Subcutaneous abdominal adipose tissue (tissue), 5 donors: ENCODE measurements around the gene NTM.

ENCODE experiments used
- H3K27ac ChIP-seq: one replicate; pipeline ENCODE4 v1.7.0; 2013; ENCODE audit warnings: low read depth, mild to moderate bottlenecking, inconsistent platforms, low read length, moderate library complexity
- H3K27me3 ChIP-seq, 5 donors: one replicate each; pipeline ENCODE4 v1.7.0; 2013; ENCODE audit warnings: low read length in 5 of 5, inconsistent platforms in 1 of 5; ENCODE audit not compliant: control insufficient read depth in 5 of 5, insufficient read depth in 4 of 5
- H3K36me3 ChIP-seq, 5 donors: one replicate each; pipeline ENCODE4 v1.7.0; 2013; ENCODE audit warnings: low read length in 5 of 5; ENCODE audit not compliant: control insufficient read depth in 5 of 5, insufficient read depth in 5 of 5
- H3K4me1 ChIP-seq, 5 donors: one replicate each; pipeline ENCODE4 v1.7.0; 2013; ENCODE audit warnings: low read length in 5 of 5, mild to moderate bottlenecking in 3 of 5, moderate library complexity in 1 of 5; ENCODE audit not compliant: control insufficient read depth in 5 of 5, insufficient read depth in 5 of 5
- H3K4me3 ChIP-seq, 5 donors: one replicate each; pipeline ENCODE4 v1.7.0; 2013; ENCODE audit warnings: low read length in 5 of 5, low read depth in 1 of 5
- H3K9ac ChIP-seq, 5 donors: one replicate each; pipeline ENCODE4 v1.7.0; 2013; ENCODE audit warnings: low read length in 5 of 5, mild to moderate bottlenecking in 4 of 5, moderate library complexity in 3 of 5
- H3K9me3 ChIP-seq, 5 donors: one replicate each; pipeline ENCODE4 v1.7.0; 2013; ENCODE audit warnings: low read length in 5 of 5; ENCODE audit not compliant: control insufficient read depth in 5 of 5
- donor health status: healthy.
- donor health status: healthy.
- donor health status: healthy.
- donor health status: healthy.
- donor health status: healthy.

Gene NTM

GRCh38 chr11:132184079-132184478 is 813.7 kb downstream of the NTM start:
- H3K27me3 ChIP-seq, result no peaks in the 10 kb centered on the region
- H3K9ac ChIP-seq, result no peak overlapping the region
- no peaks in the 10 kb centered on the region for H3K4me1 ChIP-seq
- H3K9me3 ChIP-seq, result no peaks in the 10 kb centered on the region
- H3K36me3 ChIP-seq, result no peaks in the 10 kb centered on the region
- H3K4me3 ChIP-seq, result no peak overlapping the region
- no peak overlapping the region for H3K27ac ChIP-seq

GRCh38 chr11:132185726-132186592 is 815.5 kb downstream of the NTM start:
- no peaks in the 10 kb centered on the region for H3K36me3 ChIP-seq
- no peak overlapping the region for H3K4me3 ChIP-seq
- no peak overlapping the region for H3K27ac ChIP-seq

GRCh38 chr11:132186699-132187098 is 816.3 kb downstream of the NTM start:
- Histone ChIP-seq H3K27me3 (no peaks in the 10 kb centered on the region), H3K36me3 (no peaks in the 10 kb centered on the region), H3K9me3 (no peaks in the 10 kb centered on the region), H3K4me1 (no peaks in the 10 kb centered on the region), H3K4me3 (no peak overlapping the region), H3K27ac (no peak overlapping the region), H3K9ac (no peak overlapping the region)

More at GRCh38 chr11:132185726-132186592, 815.5 kb downstream of the NTM start:
- Histone ChIP-seq H3K9me3 (no peaks in the 10 kb centered on the region), H3K4me1 (no peaks in the 10 kb centered on the region), H3K9ac (no peak overlapping the region), H3K27me3 (no peaks in the 10 kb centered on the region)

DNA sequence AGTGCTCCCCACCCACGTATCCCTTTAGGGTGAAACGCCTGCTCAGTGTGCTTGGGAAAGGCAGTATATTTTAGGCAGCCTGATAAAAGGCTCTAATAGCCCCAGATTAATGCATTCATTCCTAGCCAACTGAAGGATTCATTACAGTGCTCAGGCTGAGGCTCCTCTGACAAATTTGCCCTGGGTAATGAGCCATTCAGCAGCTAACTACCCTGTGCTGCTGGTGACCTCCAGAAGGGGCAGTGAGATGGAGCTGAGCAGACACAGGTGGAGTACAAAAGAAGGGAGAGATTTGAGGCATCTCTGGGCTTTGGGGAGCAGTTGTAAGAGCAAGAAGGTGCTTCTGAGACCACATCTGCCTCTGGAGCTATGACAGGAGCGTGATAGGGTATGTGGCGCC is 817.0 kb downstream of the NTM start:
- Histone ChIP-seq H3K9me3 (no peaks in the 10 kb centered on the region), H3K4me1 (no peaks in the 10 kb centered on the region), H3K27ac (no peak overlapping the region), H3K36me3 (no peaks in the 10 kb centered on the region), H3K4me3 (no peak overlapping the region), H3K27me3 (no peaks in the 10 kb centered on the region), H3K9ac (no peak overlapping the region)

- H3K27ac ChIP-seq, result no peak overlapping the region
- no peaks in the 10 kb centered on the region for H3K27me3 ChIP-seq
- H3K9me3 ChIP-seq, result no peaks in the 10 kb centered on the region
- H3K9ac ChIP-seq, result no peak overlapping the region
- no peak overlapping the region for H3K4me3 ChIP-seq
- H3K36me3 ChIP-seq, result no peaks in the 10 kb centered on the region
- H3K4me1 ChIP-seq, result no peaks in the 10 kb centered on the region
Measured at GRCh38 chr11:132187814-132188213, 817.4 kb downstream of the NTM start.

DNA sequence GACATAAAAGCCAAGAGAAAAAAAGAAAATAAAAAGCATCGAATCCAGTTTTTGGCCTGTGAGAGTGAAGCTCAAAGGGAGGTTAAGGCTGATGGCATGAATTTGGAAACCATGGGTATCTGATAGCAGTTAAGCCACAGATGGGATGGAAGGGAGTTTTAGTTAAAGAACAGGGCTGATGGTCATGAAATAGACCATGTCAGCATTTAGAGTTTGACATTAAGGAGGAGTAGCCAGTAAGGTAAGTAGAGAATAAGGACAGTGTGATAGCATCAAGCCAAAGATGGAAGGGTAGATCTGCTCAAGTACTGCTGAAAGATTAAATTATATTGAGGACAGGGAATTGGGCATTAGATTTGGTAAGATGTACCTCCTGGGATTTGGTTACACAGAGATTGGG is 826.5 kb downstream of the NTM start:
- no peak overlapping the region for H3K27ac ChIP-seq
- no peaks in the 10 kb centered on the region for H3K9me3 ChIP-seq
- H3K4me1 ChIP-seq, result no peaks in the 10 kb centered on the region
- no peak overlapping the region for H3K9ac ChIP-seq
- H3K4me3 ChIP-seq, result no peak overlapping the region
- no peaks in the 10 kb centered on the region for H3K27me3 ChIP-seq
- H3K36me3 ChIP-seq, result no peaks in the 10 kb centered on the region

DNA sequence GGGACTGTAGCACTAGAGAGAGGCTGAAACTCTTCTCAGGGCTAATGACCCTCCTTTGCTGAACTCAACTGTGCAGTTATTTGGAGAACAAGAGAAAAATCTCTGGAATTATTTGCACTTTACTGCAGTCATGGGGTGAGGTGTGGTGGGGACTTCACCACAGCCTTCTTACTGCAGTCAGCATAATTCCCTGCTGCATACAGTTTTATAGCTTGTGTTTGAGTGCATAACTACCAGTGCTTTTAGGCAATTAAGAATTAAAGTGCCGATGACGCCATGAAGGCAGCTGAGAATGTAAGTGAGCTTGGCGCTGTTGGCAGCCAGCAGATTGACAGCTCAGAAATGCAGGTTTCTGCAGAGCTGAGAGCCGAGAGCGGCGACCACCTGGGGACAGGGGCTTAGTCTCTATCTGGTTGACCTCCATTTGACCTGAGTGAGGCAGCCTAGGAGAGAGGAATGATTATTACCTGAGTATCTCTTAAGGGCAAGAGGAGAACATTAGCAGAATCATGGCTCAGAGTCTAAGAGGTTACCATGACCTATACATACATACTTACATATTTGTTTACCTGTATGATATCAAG is 830.0 kb downstream of the NTM start:
- no peaks in the 10 kb centered on the region for H3K36me3 ChIP-seq
- no peak overlapping the region for H3K27ac ChIP-seq
- H3K4me3 ChIP-seq, result no peak overlapping the region
- H3K27me3 ChIP-seq, result no peaks in the 10 kb centered on the region
- H3K4me1 ChIP-seq, result no peaks in the 10 kb centered on the region
- H3K9ac ChIP-seq, result no peak overlapping the region
- H3K9me3 ChIP-seq, result no peaks in the 10 kb centered on the region

DNA sequence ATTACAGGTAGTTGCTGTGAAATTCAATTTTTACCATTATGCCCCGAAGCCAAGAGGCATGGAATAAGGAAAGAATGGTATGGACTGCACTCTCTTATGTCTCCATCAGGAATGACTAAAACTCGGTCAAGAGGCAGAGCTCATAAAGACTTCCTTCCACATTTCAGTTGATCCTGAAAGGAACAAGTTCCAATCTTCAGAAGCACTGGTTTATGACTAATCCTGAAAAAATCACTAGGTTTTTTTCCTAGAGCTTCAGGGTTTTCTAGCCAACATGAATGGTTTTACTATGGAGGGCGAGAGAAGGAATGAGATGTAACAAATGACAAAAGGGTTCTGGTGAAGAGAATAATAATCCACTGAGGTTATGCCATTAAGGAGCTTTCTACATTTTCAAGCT is 832.2 kb downstream of the NTM start:
- no peaks in the 10 kb centered on the region for H3K9me3 ChIP-seq
- H3K4me1 ChIP-seq, result no peaks in the 10 kb centered on the region
- H3K27me3 ChIP-seq, result no peaks in the 10 kb centered on the region
- H3K4me3 ChIP-seq, result no peak overlapping the region
- H3K36me3 ChIP-seq, result no peaks in the 10 kb centered on the region
- no peak overlapping the region for H3K27ac ChIP-seq
- H3K9ac ChIP-seq, result no peak overlapping the region

DNA sequence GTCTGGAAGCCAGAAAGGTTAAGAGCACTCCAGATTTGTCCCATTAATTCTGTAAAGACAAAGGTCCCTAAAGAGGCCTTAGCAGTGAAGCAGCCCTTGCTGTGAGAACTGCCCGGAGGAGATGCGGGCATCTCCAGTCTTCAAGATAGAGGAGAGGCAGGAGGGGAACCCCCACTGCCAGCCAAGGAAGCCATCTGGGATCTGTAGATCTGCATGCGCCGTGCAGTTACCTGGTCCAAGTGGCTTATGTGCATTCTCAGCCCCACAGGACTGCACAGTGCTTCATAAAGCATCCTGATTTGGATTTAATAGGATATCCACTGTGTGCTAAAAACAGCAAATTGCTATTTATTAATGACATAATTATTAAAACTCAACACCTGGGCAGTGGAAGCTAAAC is 834.6 kb downstream of the NTM start:
- H3K36me3 ChIP-seq, result no peaks in the 10 kb centered on the region
- H3K4me1 ChIP-seq, result no peaks in the 10 kb centered on the region
- H3K9me3 ChIP-seq, result no peaks in the 10 kb centered on the region
- H3K27ac ChIP-seq, result no peak overlapping the region
- no peak overlapping the region for H3K9ac ChIP-seq
- no peaks in the 10 kb centered on the region for H3K27me3 ChIP-seq
- no peak overlapping the region for H3K4me3 ChIP-seq

DNA sequence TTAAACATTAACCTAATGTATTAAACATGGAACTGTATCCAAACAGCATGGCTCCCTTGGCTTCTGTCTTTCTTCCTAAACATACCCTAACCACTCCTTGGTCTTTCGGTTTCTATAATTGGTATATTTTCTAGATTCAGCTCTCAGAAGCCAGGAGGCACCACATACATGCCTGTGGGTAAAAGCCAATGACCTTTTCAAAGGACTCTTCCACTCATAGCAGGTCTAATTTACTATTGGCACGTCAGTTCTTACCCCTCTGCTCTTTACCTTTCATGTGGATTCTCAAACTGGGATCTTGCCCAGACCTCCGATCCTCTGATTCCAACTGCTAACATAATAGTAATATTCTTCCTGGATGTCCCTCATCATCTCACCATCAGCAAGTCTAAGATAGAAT is 835.1 kb downstream of the NTM start:
- Histone ChIP-seq H3K9me3 (no peaks in the 10 kb centered on the region), H3K4me1 (no peaks in the 10 kb centered on the region), H3K27me3 (no peaks in the 10 kb centered on the region), H3K4me3 (no peak overlapping the region), H3K27ac (no peak overlapping the region), H3K36me3 (no peaks in the 10 kb centered on the region), H3K9ac (no peak overlapping the region)
